BE2C (cell line): ENCODE data around the gene PPFIBP2.

Experiments used
- DNase-seq: peaks from one replicate; pipeline ENCODE4 v3.0.0-alpha.2; 2020
- H3K27me3 ChIP-seq: fragments of 250-450 bp; sonication (Bioruptor Pico); 2 replicates; pipeline ENCODE4 v1.5.1; 2020; ENCODE audit warnings: mild to moderate bottlenecking
- H3K36me3 ChIP-seq: fragments of 250-450 bp; sonication (Bioruptor Pico); 2 replicates; pipeline ENCODE4 v1.5.1; 2020; ENCODE audit warnings: mild to moderate bottlenecking
- H3K4me1 ChIP-seq: fragments of 250-450 bp; sonication (Bioruptor Pico); 2 replicates; pipeline ENCODE4 v1.5.1; 2020
- H3K4me3 ChIP-seq: 2 replicates; pipeline ENCODE4 v1.5.1; 2011; ENCODE audit warnings: low read depth, low read length
- H3K9me3 ChIP-seq: fragments of 250-450 bp; sonication (Bioruptor Pico); 2 replicates; pipeline ENCODE4 v1.5.1; 2020
- TF ChIP-seq, protein P1 (sequence below): IDR thresholded peaks from 2 replicates; pipeline ENCODE4 v1.5.1; 2012; ENCODE audit warnings: mild to moderate bottlenecking, low read depth, low read length

The PPFIBP2 gene

DNA sequence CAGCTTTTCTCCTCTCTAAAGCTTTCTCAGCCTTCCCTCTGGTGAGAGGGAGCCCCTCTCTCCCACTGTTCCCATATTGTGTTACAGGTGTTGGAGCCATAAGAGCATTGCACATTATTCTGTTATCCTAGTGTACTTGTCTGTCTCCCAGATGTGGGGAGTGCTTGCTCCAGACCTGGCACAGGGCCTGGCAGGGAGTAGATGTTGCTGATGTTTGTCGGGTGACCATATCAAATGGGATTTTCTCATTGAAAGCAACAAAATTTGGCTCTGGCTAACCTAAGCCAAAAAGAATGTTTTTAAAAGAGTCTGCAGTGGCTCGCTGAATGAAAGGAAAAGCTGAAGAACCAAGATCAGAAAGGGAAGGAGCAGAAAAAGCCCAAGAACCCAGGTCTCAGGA lies 118.4 kb downstream of the PPFIBP2 start:
- peaks cover 5% of the 10 kb centered on the region for H3K4me1 ChIP-seq
- H3K36me3 ChIP-seq = no peaks in the 10 kb centered on the region
- DNase-seq = no peak
- H3K27me3 ChIP-seq = no peaks in the 10 kb centered on the region
- H3K4me3 ChIP-seq = no peak overlapping the region
- TF ChIP-seq, protein P1, sequence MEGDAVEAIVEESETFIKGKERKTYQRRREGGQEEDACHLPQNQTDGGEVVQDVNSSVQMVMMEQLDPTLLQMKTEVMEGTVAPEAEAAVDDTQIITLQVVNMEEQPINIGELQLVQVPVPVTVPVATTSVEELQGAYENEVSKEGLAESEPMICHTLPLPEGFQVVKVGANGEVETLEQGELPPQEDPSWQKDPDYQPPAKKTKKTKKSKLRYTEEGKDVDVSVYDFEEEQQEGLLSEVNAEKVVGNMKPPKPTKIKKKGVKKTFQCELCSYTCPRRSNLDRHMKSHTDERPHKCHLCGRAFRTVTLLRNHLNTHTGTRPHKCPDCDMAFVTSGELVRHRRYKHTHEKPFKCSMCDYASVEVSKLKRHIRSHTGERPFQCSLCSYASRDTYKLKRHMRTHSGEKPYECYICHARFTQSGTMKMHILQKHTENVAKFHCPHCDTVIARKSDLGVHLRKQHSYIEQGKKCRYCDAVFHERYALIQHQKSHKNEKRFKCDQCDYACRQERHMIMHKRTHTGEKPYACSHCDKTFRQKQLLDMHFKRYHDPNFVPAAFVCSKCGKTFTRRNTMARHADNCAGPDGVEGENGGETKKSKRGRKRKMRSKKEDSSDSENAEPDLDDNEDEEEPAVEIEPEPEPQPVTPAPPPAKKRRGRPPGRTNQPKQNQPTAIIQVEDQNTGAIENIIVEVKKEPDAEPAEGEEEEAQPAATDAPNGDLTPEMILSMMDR = no peak
- H3K9me3 ChIP-seq = no peaks in the 10 kb centered on the region

DNA sequence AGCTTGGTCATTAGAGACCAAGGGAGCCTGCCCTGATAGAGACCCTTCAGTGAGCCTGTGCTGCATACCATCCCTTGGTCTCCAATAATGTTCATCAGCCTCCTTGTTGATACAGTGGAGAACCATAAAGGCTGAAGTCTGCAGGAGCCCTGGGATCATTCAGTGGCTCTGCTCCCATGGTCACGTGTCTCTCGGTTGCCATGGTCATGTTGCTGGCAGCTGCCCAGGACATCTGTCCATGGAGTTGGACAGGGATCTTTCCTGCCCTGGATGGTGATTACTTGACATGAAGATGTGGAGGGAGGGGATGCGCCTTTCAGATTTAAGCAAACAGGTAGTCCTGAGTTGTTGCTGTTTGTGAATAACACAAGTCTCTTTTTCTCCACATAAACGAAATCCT lies 121.3 kb downstream of the PPFIBP2 start:
- H3K9me3 ChIP-seq = no peaks in the 10 kb centered on the region
- H3K27me3 ChIP-seq = no peaks in the 10 kb centered on the region
- no peak overlapping the region for H3K4me3 ChIP-seq
- no peaks in the 10 kb centered on the region for H3K36me3 ChIP-seq
- peaks cover 5% of the 10 kb centered on the region for H3K4me1 ChIP-seq
- TF ChIP-seq, protein P1 = no peak
- DNase-seq = peak; percentile 57

DNA sequence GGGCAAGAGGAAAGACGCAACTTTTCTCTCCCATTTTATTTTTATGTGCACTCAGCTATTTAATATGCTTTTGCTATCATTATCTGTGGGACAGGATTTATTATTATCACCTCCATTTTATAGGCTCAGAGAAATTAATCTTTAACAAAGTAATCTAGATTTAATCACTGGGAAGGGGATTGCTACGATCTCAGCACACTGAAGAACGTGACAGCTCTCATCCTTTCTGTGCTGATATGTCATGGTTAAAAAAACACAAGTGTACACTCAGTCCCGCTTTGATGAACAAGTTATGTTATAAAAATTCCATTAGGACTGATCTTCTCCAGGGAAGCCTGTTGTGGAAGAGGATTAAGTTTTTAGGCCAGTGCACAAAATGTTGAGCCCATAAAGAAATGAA lies 121.9 kb downstream of the PPFIBP2 start:
- Histone ChIP-seq H3K4me3 (no peak overlapping the region), H3K36me3 (no peaks in the 10 kb centered on the region), H3K9me3 (no peaks in the 10 kb centered on the region), H3K27me3 (no peaks in the 10 kb centered on the region), H3K4me1 (peaks cover 5% of the 10 kb centered on the region)
- no peak for DNase-seq
- TF ChIP-seq, protein P1 = no peak

DNA sequence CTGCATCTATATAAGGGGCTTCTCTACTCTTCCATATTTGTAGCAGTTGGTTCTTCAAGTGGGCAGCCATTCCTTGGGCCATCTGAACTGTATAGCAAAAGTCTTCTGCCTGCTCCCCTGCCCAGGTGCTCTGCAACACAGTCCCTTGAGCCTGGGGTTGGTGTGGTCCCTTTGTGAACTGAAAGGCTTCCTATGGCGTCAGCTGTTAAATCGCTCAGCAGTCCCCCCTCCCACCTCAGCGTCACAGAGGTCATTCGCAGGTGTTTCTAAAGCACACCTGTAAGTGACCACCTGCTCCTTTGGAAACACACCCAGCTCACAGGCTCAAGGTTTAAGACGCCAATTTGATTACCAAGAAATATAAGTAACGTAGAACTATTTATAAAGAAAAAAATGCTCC lies 122.6 kb downstream of the PPFIBP2 start:
- Histone ChIP-seq H3K9me3 (no peaks in the 10 kb centered on the region), H3K4me3 (no peak overlapping the region), H3K4me1 (peaks cover 5% of the 10 kb centered on the region), H3K27me3 (no peaks in the 10 kb centered on the region), H3K36me3 (no peaks in the 10 kb centered on the region)
- TF ChIP-seq, protein P1 = no peak
- DNase-seq = no peak

DNA sequence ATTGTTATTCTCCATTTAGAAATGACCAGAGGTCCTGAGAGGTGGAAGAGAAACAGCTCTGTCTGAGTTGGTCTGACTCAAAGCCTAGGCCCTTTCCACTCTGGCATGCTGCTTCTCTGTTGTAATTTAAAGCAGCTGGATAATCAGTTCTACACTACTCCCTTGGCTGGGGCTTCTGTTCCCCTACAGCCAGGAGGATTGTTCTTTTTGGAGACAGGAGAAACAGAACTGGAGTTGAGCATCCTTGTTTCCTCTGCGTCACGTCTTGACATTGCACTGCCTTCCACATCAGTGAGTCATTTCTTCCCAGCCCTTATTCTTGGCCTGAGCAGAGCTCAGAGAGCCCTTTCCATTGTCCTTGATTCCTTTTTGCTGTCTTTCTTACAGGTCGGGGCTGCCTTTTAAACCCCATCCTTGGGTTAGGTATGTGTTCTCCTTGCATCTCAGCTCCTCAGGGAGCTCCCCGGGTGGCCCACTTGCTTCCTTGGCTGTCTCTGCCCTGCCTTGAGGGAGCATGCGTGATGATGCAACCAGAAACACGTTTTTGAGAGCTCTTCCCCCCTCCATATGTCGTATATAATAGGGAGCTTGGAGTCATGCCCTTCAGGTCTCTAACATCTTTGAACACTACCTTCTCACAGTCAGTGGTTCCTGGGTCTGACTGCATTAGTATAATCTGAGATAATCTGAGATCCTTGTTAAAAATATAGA lies 123.8 kb downstream of the PPFIBP2 start:
- H3K9me3 ChIP-seq = no peaks in the 10 kb centered on the region
- peaks cover 5% of the 10 kb centered on the region for H3K4me1 ChIP-seq
- no peaks in the 10 kb centered on the region for H3K27me3 ChIP-seq
- H3K36me3 ChIP-seq = no peaks in the 10 kb centered on the region
- H3K4me3 ChIP-seq = no peak overlapping the region
- no peak for DNase-seq
- TF ChIP-seq, protein P1 = no peak
